Activated T-helper 1 cell treated with anti-CD3 and anti-CD28 coated beads, Interleukin-12 subunit alpha, Interleukin-12 subunit beta, Interleukin-2, Interleukin-4 antibody, amounts not matched to agents 30 ng/mL and 10 ng/mL and 1 ng/mL, durations not matched to agents 14 hours and 24 hours and 36 hours (primary cell): ENCODE measurements around the gene SYNGR2. TPM values are rescaled to one million over a fixed set of nuclear protein-coding genes. Genes with fewer than 3 reads are reported as not detected.

Experiments used
- DNase-seq: peaks from one replicate; pipeline ENCODE4 v3.0.0; 2021; ENCODE audit warnings: low spot score
- H3K27ac Mint-ChIP-seq: one replicate; pipeline ENCODE4 v1.8.0; 2021; ENCODE audit warnings: mild to moderate bottlenecking, mixed read lengths
- H3K27me3 Mint-ChIP-seq: one replicate; pipeline ENCODE4 v1.8.0; 2022; ENCODE audit warnings: mild to moderate bottlenecking, moderate library complexity, mixed read lengths; ENCODE audit not compliant: insufficient read depth
- H3K36me3 Mint-ChIP-seq: one replicate; pipeline ENCODE4 v1.8.0; 2021; ENCODE audit warnings: low read depth, mixed read lengths
- H3K4me1 Mint-ChIP-seq: one replicate; pipeline ENCODE4 v1.8.0; 2021; ENCODE audit warnings: low read depth, mixed read lengths
- H3K4me3 Mint-ChIP-seq: one replicate; pipeline ENCODE4 v1.8.0; 2021; ENCODE audit warnings: mild to moderate bottlenecking, moderate library complexity, mixed read lengths
- H3K9me3 Mint-ChIP-seq: one replicate; pipeline ENCODE4 v1.8.0; 2021; ENCODE audit warnings: mixed read lengths
- intact Hi-C: fragments of 100-400 bp; cut with micrococcal nuclease; formaldehyde crosslinking; loops from one replicate; pipeline ENCODE4 v1.15.1; 2024
- total RNA-seq: library from RNA; stranded (reverse); gene quantifications from 2 replicates; pipeline ENCODE4 v1.2.3, GENCODE V29; 2022

The SYNGR2 gene
- total RNA-seq, 1 donor from 2014 or later, result 131 TPM

DNA sequence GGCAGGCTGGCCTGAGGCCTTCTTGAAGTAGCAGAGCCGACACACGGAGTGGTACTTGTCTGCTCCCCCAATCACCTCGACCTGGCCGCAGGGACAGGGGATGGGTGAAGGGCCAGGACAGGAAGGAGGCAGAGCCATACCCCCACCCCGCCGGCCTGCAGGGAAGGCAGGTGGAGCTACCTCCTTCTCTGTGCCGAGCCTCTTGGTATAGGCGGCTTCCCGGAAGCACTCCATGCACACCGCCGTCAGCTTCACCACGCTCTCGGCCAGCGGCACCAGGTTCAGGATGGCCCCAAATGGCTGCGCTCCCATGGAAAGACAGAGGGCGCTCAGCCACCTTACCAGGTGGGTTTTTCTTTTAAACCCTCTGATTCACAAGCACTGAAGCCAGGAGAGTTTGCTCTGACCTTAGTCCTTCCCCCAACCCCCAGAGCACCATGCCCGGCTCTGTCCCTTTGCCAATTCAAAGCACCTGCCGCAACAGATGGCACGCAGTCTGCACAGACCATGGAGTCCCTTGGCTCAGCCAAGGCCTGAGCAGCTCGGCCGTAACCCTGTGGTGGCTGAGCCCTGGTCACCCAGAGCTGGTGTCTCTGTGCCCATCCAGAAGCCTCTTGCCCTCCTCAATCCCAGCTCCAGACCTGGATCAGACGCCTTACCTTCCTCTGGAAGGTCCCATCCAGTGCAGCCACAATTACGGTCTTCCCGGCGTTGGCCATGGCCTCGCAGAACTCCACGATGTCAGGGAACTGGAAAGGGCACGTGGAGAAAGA is 6.7 kb downstream of the SYNGR2 start:
- intact Hi-C loops, result no loop called here
- peaks cover 66% of the 10 kb centered on the region for H3K4me1 Mint-ChIP-seq
- H3K36me3 Mint-ChIP-seq, result peaks cover 28% of the 10 kb centered on the region
- H3K27ac Mint-ChIP-seq, result peak overlapping the region; percentile 58
- H3K4me3 Mint-ChIP-seq, result no peak overlapping the region
- DNase-seq, result no peak
- H3K9me3 Mint-ChIP-seq, result no peaks in the 10 kb centered on the region
- no peaks in the 10 kb centered on the region for H3K27me3 Mint-ChIP-seq

DNA sequence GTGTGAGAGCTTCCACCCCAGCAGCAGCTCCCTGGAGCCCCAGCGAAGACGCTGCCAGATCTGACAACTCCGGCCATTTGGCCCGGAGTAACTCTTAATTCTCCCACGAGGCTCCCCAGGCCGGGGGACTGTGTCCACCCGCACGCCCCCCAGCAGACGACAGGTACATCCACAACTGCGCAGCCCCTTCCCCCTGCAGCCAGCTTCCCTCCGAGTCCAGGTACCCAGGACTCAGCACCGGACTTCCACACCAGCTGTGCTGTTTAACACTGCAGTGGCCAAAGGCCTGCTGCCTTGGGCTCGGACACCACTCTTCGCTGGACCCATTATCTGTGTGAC is 7.2 kb downstream of the SYNGR2 start:
- Mint-ChIP-seq H3K4me3 (no peak overlapping the region), H3K4me1 (peaks cover 69% of the 10 kb centered on the region), H3K9me3 (no peaks in the 10 kb centered on the region), H3K27ac (no peak overlapping the region), H3K36me3 (peaks cover 32% of the 10 kb centered on the region), H3K27me3 (no peaks in the 10 kb centered on the region)
- no peak for DNase-seq
- intact Hi-C loops, result no loop called here

DNA sequence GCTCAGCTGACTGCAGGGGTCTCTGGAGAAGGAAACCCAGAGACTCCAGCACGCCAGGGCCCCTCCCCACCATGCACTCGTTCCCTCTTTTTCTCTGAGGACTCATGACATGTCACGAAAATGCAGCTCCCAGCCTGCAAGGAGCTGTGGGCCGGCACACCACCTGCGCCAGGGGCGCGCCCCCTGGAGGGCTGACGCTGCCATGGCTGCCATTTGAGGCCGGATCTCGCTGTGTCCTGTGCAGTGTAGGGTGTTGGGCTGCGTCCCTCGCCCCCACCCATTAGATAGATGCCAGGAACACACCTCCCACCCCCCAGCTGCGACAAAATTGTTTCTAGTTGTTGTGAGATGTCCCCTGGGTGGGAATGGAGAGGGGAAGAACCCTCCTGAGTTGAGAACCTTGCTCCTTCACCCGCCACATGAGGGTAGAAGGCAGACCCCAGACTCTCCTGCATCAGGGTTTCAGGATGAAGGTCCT is 8.2 kb downstream of the SYNGR2 start:
- H3K9me3 Mint-ChIP-seq, result no peaks in the 10 kb centered on the region
- no peak overlapping the region for H3K27ac Mint-ChIP-seq
- DNase-seq, result peak; percentile 70
- no peaks in the 10 kb centered on the region for H3K27me3 Mint-ChIP-seq
- H3K4me3 Mint-ChIP-seq, result no peak overlapping the region
- intact Hi-C loops, result loop anchor here (1.0 to 2.0 kb wide), 5 partner anchors 11 to 157 kb away; partner anchors contain the start of genes AFMID and TK1
- H3K4me1 Mint-ChIP-seq, result peaks cover 67% of the 10 kb centered on the region
- peaks cover 35% of the 10 kb centered on the region for H3K36me3 Mint-ChIP-seq

DNA sequence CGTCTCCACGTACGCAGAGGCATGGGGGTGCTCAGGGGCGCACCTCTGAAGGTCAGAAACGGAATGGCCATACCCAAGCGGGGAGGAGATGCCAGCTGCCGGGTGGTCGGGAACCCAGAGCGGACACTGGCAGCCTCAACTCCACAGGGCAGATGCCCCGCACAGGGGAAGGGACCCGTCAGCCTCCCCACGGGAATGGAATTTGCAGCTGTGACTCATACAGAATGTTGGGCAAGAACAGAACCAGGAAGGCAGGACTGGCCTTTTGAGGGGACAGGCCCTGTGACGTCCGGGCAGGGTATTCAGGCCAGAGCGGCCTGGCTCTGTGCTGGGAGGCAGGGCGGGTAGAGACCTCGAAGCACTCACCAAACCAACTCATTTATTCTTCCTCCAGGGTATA is 11.0 kb downstream of the SYNGR2 start:
- H3K4me3 Mint-ChIP-seq, result no peak overlapping the region
- intact Hi-C loops, result no loop called here
- H3K27me3 Mint-ChIP-seq, result no peaks in the 10 kb centered on the region
- peak overlapping the region; percentile 7 for H3K27ac Mint-ChIP-seq
- no peaks in the 10 kb centered on the region for H3K9me3 Mint-ChIP-seq
- DNase-seq, result no peak
- H3K4me1 Mint-ChIP-seq, result peaks cover 55% of the 10 kb centered on the region
- H3K36me3 Mint-ChIP-seq, result peaks cover 23% of the 10 kb centered on the region

DNA sequence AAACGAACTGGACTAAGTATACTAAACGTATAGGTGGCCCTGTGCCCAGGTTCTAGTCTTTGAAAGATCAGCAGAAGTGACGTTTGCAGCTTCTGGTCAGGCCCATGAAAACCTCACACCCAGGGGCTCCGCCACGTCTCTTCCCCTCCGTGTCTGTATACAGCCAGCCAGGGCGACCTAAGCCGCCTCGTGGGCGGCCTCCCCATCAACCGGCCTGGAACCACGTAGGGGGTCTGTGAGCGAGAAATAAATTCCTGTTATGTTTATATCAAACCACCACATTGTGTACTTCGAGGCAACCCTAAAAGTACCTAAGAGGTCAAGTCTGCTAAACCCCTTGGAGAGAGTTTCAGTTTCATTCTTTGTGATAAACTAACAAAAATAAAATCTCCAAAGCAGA is 11.7 kb downstream of the SYNGR2 start:
- intact Hi-C loops, result no loop called here
- Mint-ChIP-seq H3K4me1 (peaks cover 62% of the 10 kb centered on the region), H3K4me3 (peak overlapping the region; percentile 44), H3K9me3 (no peaks in the 10 kb centered on the region), H3K27me3 (no peaks in the 10 kb centered on the region), H3K36me3 (peaks cover 28% of the 10 kb centered on the region), H3K27ac (peak overlapping the region; percentile 59)
- DNase-seq, result no peak

DNA sequence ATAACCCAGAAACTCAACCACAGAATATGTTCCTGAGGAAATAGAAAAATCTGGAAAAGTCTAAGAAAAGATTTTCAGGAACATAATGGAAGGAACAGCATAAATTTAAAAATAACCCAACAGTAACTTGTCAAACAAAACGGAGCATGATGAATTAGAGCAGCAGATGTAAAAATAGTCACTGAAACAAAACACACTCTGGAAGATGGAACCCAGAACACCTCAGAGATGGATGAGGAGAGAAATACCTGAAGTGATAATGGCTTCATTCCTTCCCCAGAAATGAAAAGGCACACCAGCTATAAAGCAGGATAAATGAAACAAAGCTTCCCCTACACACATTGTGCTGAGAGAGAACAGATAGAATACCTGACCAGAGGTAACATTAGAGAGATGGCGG is 12.1 kb downstream of the SYNGR2 start:
- no peak for DNase-seq
- intact Hi-C loops, result no loop called here
- no peaks in the 10 kb centered on the region for H3K27me3 Mint-ChIP-seq
- peak overlapping the region; percentile 59 for H3K27ac Mint-ChIP-seq
- H3K9me3 Mint-ChIP-seq, result no peaks in the 10 kb centered on the region
- peaks cover 28% of the 10 kb centered on the region for H3K36me3 Mint-ChIP-seq
- H3K4me3 Mint-ChIP-seq, result peak overlapping the region; percentile 44
- H3K4me1 Mint-ChIP-seq, result peaks cover 62% of the 10 kb centered on the region

DNA sequence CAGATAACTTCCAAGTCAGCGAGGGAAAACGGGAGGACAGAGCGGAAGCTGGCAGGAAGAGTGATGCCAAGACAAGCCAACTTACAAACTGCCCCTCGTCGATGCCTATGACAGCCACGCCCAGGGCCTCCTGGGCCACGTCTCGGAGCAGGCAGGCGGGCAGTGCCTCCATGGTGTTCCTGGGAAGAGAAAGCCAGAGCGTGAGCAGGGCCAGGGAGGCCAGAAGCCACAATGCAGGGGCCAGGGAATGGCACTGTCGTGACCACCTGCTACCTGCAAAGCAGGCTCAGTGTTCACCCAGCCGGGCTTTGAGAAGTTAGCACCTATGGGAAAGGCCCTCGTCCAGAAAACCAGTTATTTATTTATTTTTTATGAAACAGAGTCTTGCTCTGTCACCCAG is 14.1 kb downstream of the SYNGR2 start:
- intact Hi-C loops, result no loop called here
- peaks cover 60% of the 10 kb centered on the region for H3K4me1 Mint-ChIP-seq
- H3K36me3 Mint-ChIP-seq, result peaks cover 29% of the 10 kb centered on the region
- no peak overlapping the region for H3K27ac Mint-ChIP-seq
- no peak overlapping the region for H3K4me3 Mint-ChIP-seq
- DNase-seq, result no peak
- no peaks in the 10 kb centered on the region for H3K9me3 Mint-ChIP-seq
- no peaks in the 10 kb centered on the region for H3K27me3 Mint-ChIP-seq

DNA sequence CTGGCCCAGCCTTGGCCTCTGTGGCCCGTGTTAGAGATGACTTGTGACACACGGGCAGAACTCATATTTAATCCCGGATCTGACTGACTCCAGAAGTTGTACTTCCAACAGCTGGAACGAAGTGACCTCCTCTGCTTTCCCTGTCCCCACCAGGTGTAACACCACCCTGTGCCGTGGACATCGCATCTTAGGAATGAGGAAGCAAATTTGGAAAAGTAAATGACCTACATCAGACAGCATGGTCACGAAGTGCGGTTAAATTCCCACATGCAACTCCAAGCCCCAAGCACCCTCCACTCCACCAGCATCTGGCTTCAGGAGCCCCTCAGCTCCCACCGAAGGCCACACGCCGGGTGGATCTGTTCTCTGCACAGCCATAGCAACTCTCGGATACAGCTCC is 15.5 kb downstream of the SYNGR2 start:
- intact Hi-C loops, result no loop called here
- Mint-ChIP-seq H3K27ac (no peak overlapping the region), H3K4me1 (peaks cover 66% of the 10 kb centered on the region), H3K36me3 (peaks cover 24% of the 10 kb centered on the region), H3K9me3 (no peaks in the 10 kb centered on the region), H3K4me3 (no peak overlapping the region), H3K27me3 (no peaks in the 10 kb centered on the region)
- DNase-seq, result no peak

DNA sequence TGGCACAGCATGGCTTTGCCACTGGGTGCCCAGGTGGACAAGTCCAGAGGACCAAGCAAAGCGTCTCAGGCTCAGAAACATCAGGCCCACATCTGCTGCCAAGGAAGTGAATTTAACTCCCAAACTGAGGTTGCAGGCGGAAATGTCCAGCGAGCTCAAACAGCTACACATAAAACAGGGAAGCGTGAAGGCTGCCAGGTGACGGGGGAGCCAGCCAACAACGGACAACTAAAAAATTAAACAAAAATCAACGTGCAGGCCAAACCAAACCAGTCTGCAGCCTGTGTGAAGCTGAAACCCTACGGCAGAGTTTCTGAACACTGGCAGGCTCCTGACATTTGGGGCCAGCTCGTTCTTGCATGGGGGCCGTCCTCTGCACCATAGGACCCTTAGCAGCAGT is 16.0 kb downstream of the SYNGR2 start:
- Mint-ChIP-seq H3K4me1 (peaks cover 63% of the 10 kb centered on the region), H3K27me3 (no peaks in the 10 kb centered on the region), H3K36me3 (peaks cover 21% of the 10 kb centered on the region), H3K9me3 (no peaks in the 10 kb centered on the region), H3K27ac (peak overlapping the region; percentile 22), H3K4me3 (peak overlapping the region; percentile 48)
- no peak for DNase-seq
- intact Hi-C loops, result no loop called here

DNA sequence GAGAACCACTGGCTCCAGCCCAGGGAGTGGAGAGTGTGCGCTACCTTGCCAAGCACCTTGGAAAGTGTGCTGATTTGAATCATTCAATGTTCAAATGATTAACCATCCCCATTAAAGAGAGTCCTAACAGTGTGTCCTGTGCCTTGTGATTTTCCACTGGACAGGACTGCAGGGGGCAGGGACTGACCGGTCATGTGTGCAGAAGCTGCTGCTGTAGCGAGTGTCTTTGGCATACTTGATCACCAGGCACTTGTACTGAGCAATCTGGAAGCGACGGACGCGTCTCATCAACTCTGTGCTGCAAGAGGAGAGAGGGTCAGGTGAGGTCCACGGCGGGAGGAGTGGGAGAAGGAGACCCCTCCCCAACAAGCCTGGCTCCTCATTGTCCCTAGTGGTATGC is 16.5 kb downstream of the SYNGR2 start:
- no peaks in the 10 kb centered on the region for H3K27me3 Mint-ChIP-seq
- no peaks in the 10 kb centered on the region for H3K9me3 Mint-ChIP-seq
- no peak for DNase-seq
- no peak overlapping the region for H3K27ac Mint-ChIP-seq
- peaks cover 58% of the 10 kb centered on the region for H3K4me1 Mint-ChIP-seq
- peaks cover 20% of the 10 kb centered on the region for H3K36me3 Mint-ChIP-seq
- intact Hi-C loops, result no loop called here
- peak overlapping the region; percentile 65 for H3K4me3 Mint-ChIP-seq

DNA sequence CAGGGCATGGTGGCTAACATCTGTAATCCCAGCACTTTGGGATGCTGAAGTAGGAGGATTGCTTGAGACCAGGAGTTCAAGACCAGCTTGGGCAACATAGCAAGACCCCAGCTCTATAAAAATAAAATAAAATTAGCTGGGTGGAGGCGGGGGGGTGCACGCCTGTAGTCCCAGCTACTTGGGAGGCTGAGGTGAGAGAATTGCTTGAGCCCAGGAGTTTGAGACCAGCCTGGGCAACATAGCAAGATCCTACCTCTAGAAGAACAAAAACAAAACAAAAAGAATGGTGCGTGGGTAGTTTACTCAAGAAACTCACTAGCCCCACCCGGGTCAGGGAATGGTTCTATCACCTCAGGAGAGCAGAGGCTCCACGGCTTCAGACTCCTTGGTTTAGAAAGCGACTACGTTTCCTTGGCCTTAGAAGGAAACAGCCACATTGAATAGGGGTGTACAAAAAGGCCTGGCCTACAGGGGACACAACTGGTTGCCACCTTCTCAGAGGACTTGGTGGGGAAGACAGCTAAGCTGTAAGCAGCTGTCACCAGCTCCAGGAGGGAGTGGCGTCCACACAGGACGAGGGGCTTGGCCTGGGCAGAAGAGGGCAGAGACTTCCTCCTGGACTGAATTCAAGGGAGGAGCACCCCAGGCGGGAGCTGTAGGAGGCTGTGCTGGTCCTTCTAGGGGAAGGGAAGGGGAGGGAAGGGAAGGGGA is 17.8 kb downstream of the SYNGR2 start:
- no peaks in the 10 kb centered on the region for H3K27me3 Mint-ChIP-seq
- intact Hi-C loops, result loop anchor here (2.0 kb wide), 1 partner anchor 65 kb away; no protein-coding TSS in a partner anchor
- peak overlapping the region; percentile 86 for H3K4me3 Mint-ChIP-seq
- H3K27ac Mint-ChIP-seq, result peak overlapping the region; percentile 86
- H3K4me1 Mint-ChIP-seq, result peaks cover 51% of the 10 kb centered on the region
- H3K36me3 Mint-ChIP-seq, result peaks cover 17% of the 10 kb centered on the region
- no peak for DNase-seq
- no peaks in the 10 kb centered on the region for H3K9me3 Mint-ChIP-seq

DNA sequence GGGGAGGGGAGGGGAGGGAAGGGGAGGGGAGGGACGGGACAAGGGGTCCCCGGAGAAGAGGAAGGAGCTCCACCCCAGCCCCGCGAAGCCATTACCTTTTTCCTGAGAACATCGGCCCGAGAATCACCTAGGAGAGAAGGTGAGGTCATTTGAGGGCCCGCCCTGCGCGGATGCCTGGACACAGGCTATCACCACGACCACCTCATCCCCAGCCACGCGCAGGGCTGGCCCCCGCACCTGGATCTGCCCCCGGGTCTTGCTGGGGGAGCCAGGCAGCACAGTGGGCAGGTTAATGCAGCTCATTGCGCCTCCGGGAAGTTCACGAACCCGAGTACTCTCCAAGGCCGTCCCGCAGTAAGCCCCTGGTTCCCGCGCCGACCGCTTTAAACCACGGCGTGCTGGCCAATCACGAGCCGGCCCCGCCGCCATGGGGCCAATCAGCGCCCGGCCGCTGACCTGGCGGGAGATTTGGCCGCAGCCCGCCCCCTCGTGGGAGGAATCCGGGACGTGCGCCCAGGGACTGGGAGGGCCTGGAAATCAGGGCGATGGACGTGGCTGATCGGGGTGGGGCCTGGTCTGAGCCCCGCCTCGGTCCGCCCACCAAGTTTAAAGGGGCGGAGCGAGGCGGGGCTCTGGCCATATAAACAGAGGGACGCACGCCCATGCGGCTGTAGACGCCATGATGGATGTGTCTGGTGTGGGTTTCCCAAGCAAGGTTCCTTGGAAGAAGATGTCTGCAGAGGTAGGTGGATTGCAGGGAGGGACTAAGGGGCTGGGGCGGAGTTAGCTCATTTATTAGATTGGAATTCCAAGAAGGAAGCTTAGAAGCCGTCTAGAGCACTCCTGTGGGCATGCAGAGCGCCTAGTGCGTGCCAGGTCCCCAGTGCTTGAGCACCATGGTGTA is 18.6 kb downstream of the SYNGR2 start, which contains the start of the genes AFMID and TK1:
Gene AFMID (plus strand): TSS at position 671 of the 904 bp plus-strand sequence. CDS start 9 bp downstream, at position 680.
Gene TK1 (minus strand): TSS at position 361 of the 904 bp plus-strand sequence. CDS start 58 bp downstream, at position 303.
- Mint-ChIP-seq H3K27ac (peak within 1 kb of the TSS; percentile 86), H3K4me1 (peaks cover 47% of the 10 kb centered on the region), H3K27me3 (no peaks in the 10 kb centered on the region), H3K9me3 (no peaks in the 10 kb centered on the region), H3K4me3 (peak within 1 kb of the TSS; percentile 95), H3K36me3 (peaks cover 17% of the 10 kb centered on the region)
- intact Hi-C loops, result loop anchor here (1.0 to 2.0 kb wide), 6 partner anchors 11 to 64 kb away; partner anchors contain the start of genes BIRC5 and SYNGR2
- peak; percentile 87 for DNase-seq
